GM23338 (cell line): ENCODE data around the gene DYRK4. TPM values are rescaled to one million over a fixed set of nuclear protein-coding genes. Genes with fewer than 3 reads are reported as not detected.

ENCODE experiments used
- ATAC-seq: fragments of 200-7000 bp; cut with Tn5 transposase; 3 replicates; pipeline ENCODE4 v1.9.1; 2020
- DNase-seq: peaks from one replicate; pipeline ENCODE4 v3.0.0-alpha.2; 2015; ENCODE audit warnings: low spot score
- H2AFZ ChIP-seq: fragments of 200-600 bp; sonication (generic); 2 replicates; pipeline ENCODE4 v1.8.0; 2016; ENCODE audit warnings: antibody characterized with exemption, mild to moderate bottlenecking, moderate library complexity
- H3F3A ChIP-seq: fragments of 200-600 bp; sonication (generic); replicated peaks from 2 replicates; pipeline ENCODE4 v1.8.0; 2017; ENCODE audit warnings: antibody characterized with exemption, mixed run types, low read depth
- H3K27ac ChIP-seq: fragments of 200-600 bp; sonication (generic); 2 replicates; pipeline ENCODE4 v1.6.1; 2016; ENCODE audit warnings: low read depth
- H3K27me3 ChIP-seq: fragments of 200-600 bp; sonication (generic); 2 replicates; pipeline ENCODE4 v1.8.0; 2016; ENCODE audit warnings: mild to moderate bottlenecking, mixed run types, moderate library complexity; ENCODE audit not compliant: insufficient read depth
- H3K36me3 ChIP-seq: fragments of 200-600 bp; sonication (generic); 2 replicates; pipeline ENCODE4 v1.8.0; 2016; ENCODE audit warnings: mild to moderate bottlenecking; ENCODE audit not compliant: insufficient read depth
- H3K4me1 ChIP-seq: fragments of 200-600 bp; sonication (generic); 2 replicates; pipeline ENCODE4 v1.8.0; 2016; ENCODE audit warnings: mild to moderate bottlenecking, moderate library complexity; ENCODE audit not compliant: insufficient read depth
- H3K4me2 ChIP-seq: fragments of 200-600 bp; sonication (generic); 2 replicates; pipeline ENCODE4 v1.7.1; 2017; ENCODE audit warnings: mixed run types
- H3K4me3 ChIP-seq: fragments of 200-600 bp; sonication (generic); 2 replicates; pipeline ENCODE4 v1.6.1; 2016; ENCODE audit warnings: mixed run types
- H3K79me2 ChIP-seq: fragments of 200-600 bp; sonication (generic); replicated peaks from 2 replicates; pipeline ENCODE4 v1.8.0; 2017; ENCODE audit warnings: mild to moderate bottlenecking; ENCODE audit not compliant: insufficient read depth
- H3K9me2 ChIP-seq: fragments of 200-600 bp; sonication (generic); 2 replicates; pipeline ENCODE4 v1.8.0; 2017; ENCODE audit not compliant: insufficient read depth
- H4K20me1 ChIP-seq: fragments of 200-600 bp; sonication (generic); replicated peaks from 2 replicates; pipeline ENCODE4 v1.8.0; 2017; ENCODE audit warnings: mild to moderate bottlenecking; ENCODE audit not compliant: insufficient read depth
- H3K27ac Mint-ChIP-seq: 2 replicates; pipeline ENCODE4 v1.8.0; 2020; ENCODE audit warnings: inconsistent platforms, mild to moderate bottlenecking, moderate library complexity, mixed read lengths
- H3K27me3 Mint-ChIP-seq: 3 replicates; pipeline ENCODE4 v1.8.0; 2022; ENCODE audit warnings: low read depth, mild to moderate bottlenecking, moderate library complexity, mixed read lengths, inconsistent platforms; ENCODE audit not compliant: insufficient read depth, poor library complexity
- H3K36me3 Mint-ChIP-seq: 3 replicates; pipeline ENCODE4 v1.8.0; 2021; ENCODE audit warnings: low read depth, mild to moderate bottlenecking, inconsistent platforms, moderate library complexity, mixed read lengths
- H3K4me1 Mint-ChIP-seq: 3 replicates; pipeline ENCODE4 v1.8.0; 2020; ENCODE audit warnings: mild to moderate bottlenecking, inconsistent platforms, mixed read lengths
- H3K4me3 Mint-ChIP-seq: 3 replicates; pipeline ENCODE4 v1.8.0; 2021; ENCODE audit warnings: moderate library complexity, mild to moderate bottlenecking, inconsistent platforms, mixed read lengths
- H3K9me3 Mint-ChIP-seq: 3 replicates; pipeline ENCODE4 v1.8.0; 2020; ENCODE audit warnings: moderate library complexity, mild to moderate bottlenecking, inconsistent platforms, mixed read lengths
- ETS1 ChIP-seq: IDR thresholded peaks from 2 replicates; pipeline ENCODE4 v1.6.1; 2016; ENCODE audit warnings: antibody characterized with exemption
- EZH2 ChIP-seq: fragments of 200-600 bp; sonication (generic); IDR thresholded peaks from one replicate; pipeline ENCODE4 v1.8.0; 2017; ENCODE audit warnings: antibody characterized with exemption, mild to moderate bottlenecking, low read depth; ENCODE audit not compliant: unreplicated experiment
- JUNB ChIP-seq: IDR thresholded peaks from one replicate; pipeline ENCODE4 v1.6.1; 2016; ENCODE audit warnings: antibody characterized with exemption; ENCODE audit not compliant: unreplicated experiment
- NANOG ChIP-seq: IDR thresholded peaks from 2 replicates; pipeline ENCODE4 v1.6.1; 2016; ENCODE audit warnings: antibody characterized with exemption, borderline replicate concordance
- POLR2AphosphoS5 ChIP-seq: IDR thresholded peaks from 2 replicates; pipeline ENCODE4 v1.6.1; 2016; ENCODE audit warnings: antibody characterized with exemption, low read depth
- REST ChIP-seq: IDR thresholded peaks from one replicate; pipeline ENCODE4 v1.6.1; 2018; ENCODE audit warnings: antibody characterized with exemption; ENCODE audit not compliant: unreplicated experiment
- ZNF114 ChIP-seq: fragments of 250-450 bp; sonication (Bioruptor Pico); IDR thresholded peaks from 2 replicates; pipeline ENCODE4 v1.5.0; 2020; ENCODE audit warnings: mild to moderate bottlenecking, moderate library complexity
- ZNF462 ChIP-seq: fragments of 250-450 bp; sonication (Bioruptor Pico); IDR thresholded peaks from 2 replicates; pipeline ENCODE4 v1.5.0; 2020; ENCODE audit warnings: mild to moderate bottlenecking, moderate library complexity
- polyA plus RNA-seq: library from polyadenylated mRNA; unstranded; fragments of >200 nt; fragmentation: Nextera tagmentation; extraction: Ambion mirVana; gene quantifications from 2 replicates; pipeline ENCODE4 v1.2.1, GENCODE V29; 2016
- total RNA-seq: library from RNA; depleted of rRNA; stranded (reverse); fragments of >200 nt; shearing (Covaris generic); gene quantifications from 2 replicates; pipeline ENCODE4 v1.2.3, GENCODE V29; 2014

Gene DYRK4
- total and polyA plus RNA-seq, 2 experiments from 2014 or later, result 11.3 to 16.9 TPM

GRCh38 chr12:4535092-4535491, 26.9 kb upstream of the DYRK4 start:
- Mint-ChIP-seq H3K4me3 (no peak overlapping the region), H3K9me3 (no peaks in the 10 kb centered on the region; the same call in 2 of the 3 replicates), H3K27me3 (no peaks in the 10 kb centered on the region), H3K27ac (no peak overlapping the region), H3K4me1 (peaks cover 7% of the 10 kb centered on the region), H3K36me3 (no peaks in the 10 kb centered on the region)
- H3F3A ChIP-seq, result no peaks in the 10 kb centered on the region
- H3K4me2 ChIP-seq, result no peak overlapping the region
- no peaks in the 10 kb centered on the region for H3K4me1 ChIP-seq
- H3K27ac ChIP-seq, result no peak overlapping the region
- H3K9me2 ChIP-seq, result no peaks in the 10 kb centered on the region
- H3K4me3 ChIP-seq, result no peak overlapping the region
- H3K36me3 ChIP-seq, result peaks cover 4% of the 10 kb centered on the region
- H3K79me2 ChIP-seq, result peaks cover 21% of the 10 kb centered on the region
- no peak overlapping the region for H2AFZ ChIP-seq
- TF ChIP-seq ETS1 (no peak), JUNB (no peak), ZNF462 (no peak), POLR2AphosphoS5 (no peak), NANOG (no peak), REST (no peak), EZH2 (no peak), ZNF114 (CRISPR knock-in tag) (no peak)
- no peaks in the 10 kb centered on the region for H3K27me3 ChIP-seq
- no peak for DNase-seq
- ATAC-seq, result no peak
- H4K20me1 ChIP-seq, result no peaks in the 10 kb centered on the region
